Subcutaneous abdominal adipose tissue (tissue), 5 donors: ENCODE measurements around the gene GPR87.

Experiments
- H3K27ac ChIP-seq: one replicate; pipeline ENCODE4 v1.7.0; 2013; ENCODE audit warnings: low read depth, mild to moderate bottlenecking, inconsistent platforms, low read length, moderate library complexity
- H3K27me3 ChIP-seq, 5 donors: one replicate each; pipeline ENCODE4 v1.7.0; 2013; ENCODE audit warnings: low read length in 5 of 5, inconsistent platforms in 1 of 5; ENCODE audit not compliant: control insufficient read depth in 5 of 5, insufficient read depth in 4 of 5
- H3K36me3 ChIP-seq, 5 donors: one replicate each; pipeline ENCODE4 v1.7.0; 2013; ENCODE audit warnings: low read length in 5 of 5; ENCODE audit not compliant: control insufficient read depth in 5 of 5, insufficient read depth in 5 of 5
- H3K4me1 ChIP-seq, 5 donors: one replicate each; pipeline ENCODE4 v1.7.0; 2013; ENCODE audit warnings: low read length in 5 of 5, mild to moderate bottlenecking in 3 of 5, moderate library complexity in 1 of 5; ENCODE audit not compliant: control insufficient read depth in 5 of 5, insufficient read depth in 5 of 5
- H3K4me3 ChIP-seq, 5 donors: one replicate each; pipeline ENCODE4 v1.7.0; 2013; ENCODE audit warnings: low read length in 5 of 5, low read depth in 1 of 5
- H3K9ac ChIP-seq, 5 donors: one replicate each; pipeline ENCODE4 v1.7.0; 2013; ENCODE audit warnings: low read length in 5 of 5, mild to moderate bottlenecking in 4 of 5, moderate library complexity in 3 of 5
- H3K9me3 ChIP-seq, 5 donors: one replicate each; pipeline ENCODE4 v1.7.0; 2013; ENCODE audit warnings: low read length in 5 of 5; ENCODE audit not compliant: control insufficient read depth in 5 of 5
- donor health status: healthy.
- donor health status: healthy.
- donor health status: healthy.
- donor health status: healthy.
- donor health status: healthy.

GPR87 gene

DNA sequence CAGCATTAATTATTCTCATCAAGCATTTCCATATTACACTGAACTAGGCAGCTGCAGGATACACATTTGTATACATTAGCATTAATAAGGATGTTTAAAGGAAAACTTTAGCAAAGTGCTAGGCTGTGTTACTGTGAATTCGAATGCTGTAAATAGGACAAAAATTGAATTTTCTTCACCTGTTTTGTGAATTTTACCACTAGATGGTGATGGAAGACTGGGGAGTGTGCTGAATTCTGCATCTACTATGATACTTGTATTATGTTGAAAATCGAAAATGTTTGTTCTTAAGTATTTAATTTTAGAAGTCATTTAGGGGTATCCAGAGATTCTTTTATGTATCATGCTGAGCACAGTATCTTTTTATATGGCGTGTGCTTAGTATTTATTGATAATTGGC is 25.9 kb downstream of the GPR87 start:
- Histone ChIP-seq H3K36me3 (no peaks in the 10 kb centered on the region), H3K4me3 (no peak overlapping the region), H3K9me3 (no peaks in the 10 kb centered on the region)

DNA sequence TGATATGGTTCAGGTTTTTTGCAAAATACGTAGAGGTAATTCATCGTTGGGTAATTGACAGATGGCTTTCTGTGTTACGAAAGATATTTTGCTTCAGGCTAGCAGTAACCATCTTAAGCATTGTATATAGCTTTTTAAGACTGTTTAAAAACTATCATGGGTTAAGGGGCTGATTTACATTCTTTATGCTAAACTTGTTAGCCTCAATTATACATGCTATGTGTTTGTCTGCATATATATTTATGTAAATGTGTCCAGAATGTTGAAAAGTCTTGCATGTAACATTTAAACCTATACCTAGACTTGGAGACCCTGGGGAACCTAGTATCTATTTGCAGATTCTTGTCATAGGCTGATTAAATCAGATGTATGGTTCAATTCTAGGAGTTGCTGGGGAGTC is 27.2 kb downstream of the GPR87 start:
- Histone ChIP-seq H3K36me3 (no peaks in the 10 kb centered on the region), H3K27ac (no peak overlapping the region), H3K4me1 (no peaks in the 10 kb centered on the region)

More for the DNA sequence above, 25.9 kb downstream of the GPR87 start:
- Histone ChIP-seq H3K27me3 (no peaks in the 10 kb centered on the region), H3K27ac (no peak overlapping the region), H3K9ac (no peak overlapping the region), H3K4me1 (no peaks in the 10 kb centered on the region)

DNA sequence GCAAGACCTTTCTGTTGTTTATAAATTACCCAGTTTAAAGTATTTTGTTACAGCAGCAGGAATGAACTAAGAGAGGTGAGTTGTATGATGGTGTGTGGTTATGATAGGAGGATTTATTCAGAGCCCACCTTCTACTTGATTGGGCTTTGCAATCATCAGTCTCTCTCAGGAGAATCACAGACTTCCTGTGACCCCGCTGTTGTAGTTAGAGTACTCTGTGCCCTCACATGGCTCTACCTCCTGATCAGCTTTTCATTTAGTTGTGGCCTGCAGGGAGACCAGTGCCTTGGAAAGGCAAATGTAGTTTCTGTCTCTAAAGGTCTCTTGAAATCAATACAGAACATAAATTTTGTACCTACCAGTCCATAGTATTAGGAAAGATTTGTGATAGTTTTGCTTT is 30.7 kb downstream of the GPR87 start:
- no peaks in the 10 kb centered on the region for H3K27me3 ChIP-seq
- no peak overlapping the region for H3K27ac ChIP-seq
- H3K36me3 ChIP-seq: no peaks in the 10 kb centered on the region
- H3K4me3 ChIP-seq: no peak overlapping the region
- H3K9me3 ChIP-seq: no peaks in the 10 kb centered on the region
- no peak overlapping the region for H3K9ac ChIP-seq
- H3K4me1 ChIP-seq: peaks cover 0 to 7% (median 4%) of the 10 kb centered on the region in 5 donors

More for the DNA sequence above, 27.2 kb downstream of the GPR87 start:
- no peaks in the 10 kb centered on the region for H3K9me3 ChIP-seq
- no peak overlapping the region for H3K9ac ChIP-seq
- H3K4me3 ChIP-seq: no peak overlapping the region
- H3K27me3 ChIP-seq: no peaks in the 10 kb centered on the region

DNA sequence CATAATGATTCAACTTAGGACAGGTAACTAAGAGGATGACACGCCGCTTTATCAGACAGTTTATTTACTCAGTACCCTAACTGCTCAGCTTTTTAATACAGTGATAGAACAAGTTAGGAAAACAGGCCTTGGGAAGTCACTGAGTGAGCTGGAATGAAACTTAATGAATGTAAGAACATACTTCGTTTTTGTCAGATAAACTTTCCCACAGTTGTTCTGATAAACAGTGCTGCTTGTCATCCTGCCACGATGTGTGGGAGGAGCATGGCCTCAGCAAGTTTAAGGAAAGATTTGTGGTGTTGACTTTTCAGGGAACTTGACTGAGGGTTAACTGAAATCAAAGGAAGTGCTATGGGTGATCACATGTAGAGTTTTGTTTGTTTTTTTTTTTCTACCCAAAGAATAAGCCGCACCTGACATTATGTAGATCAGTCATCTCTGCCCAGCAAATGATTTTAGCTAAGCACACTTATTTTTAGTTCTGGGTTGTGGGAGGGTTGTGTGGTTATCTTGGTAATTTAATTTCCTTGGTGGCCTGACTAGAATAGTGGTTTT is 32.6 kb downstream of the GPR87 start:
- Histone ChIP-seq H3K36me3 (no peaks in the 10 kb centered on the region), H3K27ac (no peak overlapping the region), H3K4me3 (no peak overlapping the region), H3K9me3 (no peaks in the 10 kb centered on the region), H3K27me3 (no peaks in the 10 kb centered on the region), H3K4me1 (peaks cover 0 to 7% (median 5%) of the 10 kb centered on the region in 5 donors), H3K9ac (peak overlapping the region in 1 of 5 donors; percentile 53)

DNA sequence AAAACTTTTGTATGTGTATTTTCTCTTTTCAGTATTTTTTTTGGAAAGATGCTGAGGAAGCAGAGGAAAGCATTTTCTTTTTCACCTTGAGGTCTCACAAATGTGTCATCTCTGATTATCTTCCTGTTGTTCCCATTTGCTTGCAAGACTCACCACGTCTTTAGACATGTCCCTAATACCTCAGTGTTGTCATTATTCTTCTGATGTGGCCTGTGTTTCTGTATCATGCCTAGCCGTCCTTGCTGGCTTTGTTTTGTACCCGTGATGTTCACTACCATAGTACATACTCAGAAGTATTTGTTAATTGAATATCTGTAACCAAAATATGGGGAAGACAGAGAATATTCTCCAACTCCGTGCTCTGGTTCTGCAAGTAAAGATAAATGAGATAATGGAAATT is 33.2 kb downstream of the GPR87 start:
- Histone ChIP-seq H3K9ac (no peak overlapping the region), H3K36me3 (no peaks in the 10 kb centered on the region), H3K4me1 (peaks cover 0 to 9% (median 7%) of the 10 kb centered on the region in 5 donors), H3K4me3 (no peak overlapping the region), H3K27ac (no peak overlapping the region), H3K9me3 (no peaks in the 10 kb centered on the region), H3K27me3 (no peaks in the 10 kb centered on the region)

DNA sequence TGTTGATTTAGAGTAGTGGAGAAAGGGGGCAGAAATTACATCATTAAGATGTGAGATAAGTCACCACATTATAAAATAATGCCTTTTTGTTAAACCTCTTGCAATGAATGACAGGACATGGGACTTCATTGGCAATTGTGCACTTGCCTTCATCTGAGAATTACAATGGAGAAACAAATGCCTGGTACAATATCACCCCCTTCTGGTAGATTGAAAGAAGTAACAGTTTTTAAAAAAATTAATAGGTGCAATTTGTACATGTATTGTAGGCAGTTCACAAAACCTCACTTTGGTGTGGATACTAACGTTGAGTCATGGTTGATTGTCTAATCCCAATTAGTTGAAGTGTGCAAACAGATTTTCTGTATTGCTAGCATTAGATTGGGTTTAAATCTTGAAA is 33.7 kb downstream of the GPR87 start:
- no peak overlapping the region for H3K9ac ChIP-seq
- H3K27ac ChIP-seq: no peak overlapping the region
- H3K36me3 ChIP-seq: no peaks in the 10 kb centered on the region
- no peaks in the 10 kb centered on the region for H3K27me3 ChIP-seq
- peaks cover 0 to 9% (median 7%) of the 10 kb centered on the region in 5 donors for H3K4me1 ChIP-seq
- no peaks in the 10 kb centered on the region for H3K9me3 ChIP-seq
- H3K4me3 ChIP-seq: no peak overlapping the region

DNA sequence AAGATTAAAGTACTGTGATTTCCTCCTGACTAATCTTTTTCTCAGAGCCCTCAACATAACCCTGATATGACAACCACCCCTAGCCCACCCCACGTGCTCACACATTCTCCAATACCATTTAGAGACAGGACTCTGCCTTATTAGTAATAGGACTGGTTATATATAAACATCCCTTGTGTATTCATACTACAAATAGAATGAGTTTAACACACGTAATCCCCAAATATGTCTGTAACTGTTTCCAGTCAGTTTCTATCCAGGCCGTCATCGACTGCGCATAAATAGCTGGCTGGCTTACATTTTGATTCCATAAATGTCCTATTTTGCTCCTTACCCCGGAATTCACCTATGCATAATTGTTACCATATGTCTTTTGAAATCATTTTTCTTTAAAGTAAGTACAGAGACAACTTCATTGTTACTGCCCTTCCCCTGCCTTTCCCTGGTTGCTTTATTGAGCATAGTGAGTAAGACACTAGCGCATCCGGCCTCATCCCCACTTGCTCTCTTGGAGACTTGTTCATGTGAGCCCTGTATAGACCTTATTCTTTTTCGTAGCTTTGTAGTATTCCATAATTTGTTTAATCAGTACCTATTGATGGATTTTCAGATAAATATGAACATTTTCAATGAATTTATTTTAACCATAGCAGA is 34.8 kb downstream of the GPR87 start:
- H3K9ac ChIP-seq: no peak overlapping the region
- H3K4me1 ChIP-seq: peaks cover 0 to 9% (median 7%) of the 10 kb centered on the region in 5 donors
- H3K4me3 ChIP-seq: no peak overlapping the region
- no peak overlapping the region for H3K27ac ChIP-seq
- H3K36me3 ChIP-seq: no peaks in the 10 kb centered on the region
- H3K9me3 ChIP-seq: no peaks in the 10 kb centered on the region
- no peaks in the 10 kb centered on the region for H3K27me3 ChIP-seq

DNA sequence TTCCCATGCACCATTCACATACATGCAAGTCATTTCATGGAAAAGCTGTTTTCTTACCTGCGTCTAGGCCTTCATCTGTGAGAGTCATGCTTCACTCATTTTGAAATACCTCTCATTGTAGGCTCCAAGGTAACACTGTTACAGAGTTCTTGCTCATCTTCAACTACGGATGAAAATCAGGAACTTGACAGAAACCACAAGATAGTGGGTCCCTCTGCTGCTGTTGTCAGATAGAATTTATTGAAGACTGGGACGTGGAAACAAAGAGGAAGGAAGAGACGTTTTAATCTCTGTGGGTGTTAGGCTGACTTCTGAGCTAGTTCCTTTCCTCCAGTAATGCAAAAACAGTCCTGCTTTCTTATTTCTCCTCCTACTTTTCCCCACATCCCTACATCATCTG is 38.4 kb downstream of the GPR87 start, which contains the start of gene P2RY14:
Gene P2RY14 (minus strand): TSS at position 313 of the 400 bp plus-strand sequence. CDS start 64,226 bp downstream, outside the sequence.
- Histone ChIP-seq H3K9ac (no peak within 1 kb of the TSS), H3K4me3 (peak within 1 kb of the TSS; percentile 23 to 59 (median 53)), H3K27me3 (no peaks in the 10 kb centered on the region), H3K4me1 (peaks cover 0 to 8% (median 0%) of the 10 kb centered on the region in 5 donors), H3K9me3 (no peaks in the 10 kb centered on the region), H3K36me3 (no peaks in the 10 kb centered on the region), H3K27ac (no peak within 1 kb of the TSS)

DNA sequence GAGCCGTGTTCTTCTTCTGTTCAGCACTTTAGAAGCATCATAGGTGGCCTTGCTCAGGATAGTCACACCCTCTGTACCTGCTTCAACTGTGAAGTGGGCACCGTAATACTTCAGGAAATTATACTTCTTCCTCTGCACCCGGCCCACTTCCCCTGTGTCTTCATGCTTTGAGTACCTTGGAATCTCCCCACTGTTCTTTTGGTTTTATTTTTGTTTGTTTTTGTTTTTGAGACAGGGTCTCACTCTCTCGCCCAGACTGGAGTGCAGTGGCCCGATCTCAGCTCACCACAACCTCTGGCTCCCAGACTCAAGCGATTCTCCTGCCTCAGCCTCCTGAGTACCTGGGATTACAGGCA is 40.0 kb downstream of the GPR87 start:
- peak overlapping the region; percentile 0 to 59 (median 45) for H3K4me3 ChIP-seq
- peaks cover 0 to 8% (median 0%) of the 10 kb centered on the region in 5 donors for H3K4me1 ChIP-seq
- no peaks in the 10 kb centered on the region for H3K9me3 ChIP-seq
- H3K36me3 ChIP-seq: no peaks in the 10 kb centered on the region
- H3K27me3 ChIP-seq: no peaks in the 10 kb centered on the region
- H3K9ac ChIP-seq: no peak overlapping the region
- H3K27ac ChIP-seq: no peak overlapping the region

DNA sequence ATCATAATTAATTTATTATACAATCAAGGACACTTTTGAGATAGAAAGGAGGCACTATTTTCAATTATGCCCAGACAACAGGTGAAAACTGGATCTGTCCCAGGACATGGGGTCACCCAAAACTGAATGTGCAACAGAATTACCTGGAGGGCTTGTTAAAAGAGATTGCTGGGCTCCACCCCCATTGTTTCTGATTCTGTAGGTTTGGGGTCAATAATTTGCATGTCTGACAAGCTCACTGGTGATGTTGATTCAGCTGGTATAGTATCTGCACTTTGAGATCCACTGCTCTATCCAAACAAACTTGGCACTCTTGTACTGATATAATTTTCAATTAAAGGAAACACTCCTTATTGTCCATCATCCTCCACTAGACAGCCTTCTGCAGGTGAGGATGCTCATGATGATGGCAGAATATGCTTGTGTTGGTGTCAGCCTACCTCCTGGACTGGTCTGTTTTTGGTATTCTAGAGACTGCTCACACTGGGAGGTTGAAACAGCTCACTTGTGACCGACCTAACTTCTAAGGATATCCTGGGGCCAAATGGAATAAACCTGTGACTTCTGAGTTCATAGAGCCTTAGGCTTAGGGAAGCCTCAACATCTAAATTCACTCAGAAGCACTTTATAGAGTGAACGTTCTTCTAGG is 40.5 kb downstream of the GPR87 start:
- Histone ChIP-seq H3K36me3 (no peaks in the 10 kb centered on the region), H3K9me3 (no peaks in the 10 kb centered on the region), H3K4me3 (peak overlapping the region; percentile 0 to 59 (median 45)), H3K9ac (no peak overlapping the region), H3K27ac (no peak overlapping the region), H3K27me3 (no peaks in the 10 kb centered on the region), H3K4me1 (peaks cover 0 to 8% (median 0%) of the 10 kb centered on the region in 5 donors)
